Right lobe of liver (tissue), 6 donors: ENCODE results near the gene SLC45A2. TPM values are rescaled to one million over a fixed set of nuclear protein-coding genes. Genes with fewer than 3 reads are reported as not detected.

Experiments
- ATAC-seq, 4 donors: fragments of 200-7000 bp; cut with Tn5 transposase; one replicate each; pipeline ENCODE4 v1.9.1; 2020; ENCODE audit warnings: mild to moderate bottlenecking in 4 of 4, moderate library complexity in 4 of 4
- DNase-seq, 3 donors: peaks; one replicate each; pipeline ENCODE4 v3.0.0-alpha.2; 2020
- H3K27ac ChIP-seq, 3 donors: fragments of 200-600 bp; one replicate each; pipeline ENCODE4 v1.8.0; 2022
- H3K27me3 ChIP-seq, 2 donors: fragments of 200-600 bp; one replicate each; pipeline ENCODE4 v1.8.0; 2022
- H3K36me3 ChIP-seq, 4 donors: fragments of 200-600 bp; sonication (generic) in 1 of 4; one replicate each; pipeline versions ENCODE4 v1.5.1 to v1.8.0; 2017 to 2022; ENCODE audit warnings: control low read depth in 1 of 4
- H3K4me1 ChIP-seq, 4 donors: fragments of 200-600 bp; sonication (generic) in 1 of 4; one replicate each; pipeline versions ENCODE4 v1.5.1 to v1.8.0; 2017 to 2022; ENCODE audit warnings: control low read depth in 1 of 4
- H3K4me3 ChIP-seq, 3 donors: fragments of 200-600 bp; one replicate each; pipeline ENCODE4 v1.8.0; 2022
- H3K9me3 ChIP-seq, 4 donors: fragments of 200-600 bp; sonication (generic) in 1 of 4; one replicate each; pipeline versions ENCODE4 v1.5.1 to v1.8.0; 2017 to 2022; ENCODE audit warnings: control low read depth in 1 of 4
- CTCF ChIP-seq, 4 donors: fragments of 200-600 bp in 3 of 4; fragments of 450-650 bp in 1 of 4; IDR thresholded peaks; one replicate each; pipeline versions ENCODE4 v1.5.1 to v1.8.0; 2016 to 2022; ENCODE audit warnings: antibody characterized with exemption in 4 of 4, mild to moderate bottlenecking in 2 of 4
- POLR2A ChIP-seq: fragments of 450-650 bp; IDR thresholded peaks from one replicate; pipeline ENCODE4 v1.6.1; 2017; ENCODE audit warnings: antibody characterized with exemption, mild to moderate bottlenecking
- WGBS: methylation state at CpG from one replicate; pipeline ENCODE4 v1.1.6; 2018; ENCODE audit warnings: low coverage, low lambda C conversion rate; ENCODE audit not compliant: insufficient coverage; ENCODE audit errors: missing lambda C conversion rate; 5-methylcytosine and 5-hydroxymethylcytosine counted together
- intact Hi-C, 2 donors: fragments of 100-400 bp; cut with DNase I; formaldehyde crosslinking; loops; one replicate each; pipeline versions ENCODE4 v1.11.2 to v1.14.1; 2022
- total RNA-seq, 6 experiments: library from RNA; depleted of rRNA in 2 of 6; stranded (reverse); fragments of >200 nt in 2 of 6; fragmentation: NEBNext Ultra II Directional in 3 of 6; extraction: Animal tissue kit (Norgen Biotek cat#: 25700) in 3 of 6; gene quantifications; one replicate each; pipeline versions ENCODE4 v1.1.0 to v1.2.4, GENCODE V29; 2016 to 2023
- donor health status: DM: no; HTN: yes; CAD: no.
- donor health status: DM: no; HTN: no; CAD: no.
- donor health status: DM: no; HTN: no; CAD: no.
- donor health status: DM: no; HTN: yes; CAD: no.
- donor health status: DM: no; HTN: yes; CAD: no.

Gene SLC45A2
- total RNA-seq, 6 experiments from 2014 or later, result 0.20 to 2.3 (median 0.37) TPM

- no peaks in the 10 kb centered on the region for H3K27me3 ChIP-seq
- intact Hi-C loops, result no loop called here
- 63% methylated on average over 1 of the region's 1 CpG for WGBS
- H3K4me3 ChIP-seq, result no peak overlapping the region
- ATAC-seq (no peak), DNase-seq (no peak)
- peaks cover 0 to 1% (median 0%) of the 10 kb centered on the region in 4 donors for H3K36me3 ChIP-seq
- no peak for TF ChIP-seq CTCF (IDR thresholded peaks at IDR 0.05)
- no peak for TF ChIP-seq POLR2A
- H3K4me1 ChIP-seq, result peaks cover 0 to 62% (median 19%) of the 10 kb centered on the region in 4 donors
- H3K9me3 ChIP-seq, result no peaks in the 10 kb centered on the region
- H3K27ac ChIP-seq, result peak overlapping the region in 2 of 3 donors; percentile 90 to 98
Measured at GRCh38 chr5:34009610-34010009, 25.1 kb upstream of the SLC45A2 start.

GRCh38 chr5:34008802-34009201, 24.3 kb upstream of the SLC45A2 start:
- 0% methylated on average over 1 of the region's 1 CpG for WGBS
- Histone ChIP-seq H3K36me3 (peaks cover 0 to 10% (median 5%) of the 10 kb centered on the region in 4 donors), H3K27me3 (no peaks in the 10 kb centered on the region), H3K4me1 (peaks cover 0 to 63% (median 21%) of the 10 kb centered on the region in 4 donors), H3K27ac (peak overlapping the region; percentile 82 to 98 (median 90)), H3K4me3 (peak overlapping the region; percentile 64 to 82 (median 81)), H3K9me3 (no peaks in the 10 kb centered on the region)
- TF ChIP-seq CTCF (IDR thresholded peaks at IDR 0.05), result no peak
- TF ChIP-seq POLR2A, result no peak
- ATAC-seq, result no peak
- no peak for DNase-seq
- intact Hi-C loops, result no loop called here

GRCh38 chr5:34007621-34008600, 23.4 kb upstream of the SLC45A2 start, which contains the start of gene AMACR:
Gene AMACR, minus strand, starts transcription at chr5:34008050. Its CDS starts 31 bp downstream, at chr5:34008019.
- no peaks in the 10 kb centered on the region for H3K27me3 ChIP-seq
- H3K4me3 ChIP-seq, result peak within 1 kb of the TSS; percentile 64 to 82 (median 81)
- DNase-seq (peak; percentile 94 to 96 (median 94)), ATAC-seq (peak; percentile 84 to 96 (median 89))
- H3K9me3 ChIP-seq, result no peaks in the 10 kb centered on the region
- peak within 1 kb of the TSS; percentile 82 to 98 (median 90) for H3K27ac ChIP-seq
- H3K4me1 ChIP-seq, result peaks cover 0 to 58% (median 19%) of the 10 kb centered on the region in 4 donors
- 0% methylated on average over 22 of the region's 76 CpGs for WGBS
- intact Hi-C loops, result no loop called here
- H3K36me3 ChIP-seq, result peaks cover 0 to 18% (median 10%) of the 10 kb centered on the region in 4 donors
- peak; percentile 99 for TF ChIP-seq POLR2A
- TF ChIP-seq CTCF (IDR thresholded peaks at IDR 0.05), result no peak

- TF ChIP-seq POLR2A, result no peak
- TF ChIP-seq CTCF (IDR thresholded peaks at IDR 0.05), result no peak
- H3K4me3 ChIP-seq, result peak overlapping the region; percentile 64 to 82 (median 81)
- intact Hi-C loops, result no loop called here
- peak overlapping the region; percentile 82 to 98 (median 90) for H3K27ac ChIP-seq
- H3K4me1 ChIP-seq, result peaks cover 0 to 51% (median 18%) of the 10 kb centered on the region in 4 donors
- peak in 3 of 4 donors; percentile 3 to 14 (median 4) for ATAC-seq
- H3K27me3 ChIP-seq, result no peaks in the 10 kb centered on the region
- H3K9me3 ChIP-seq, result no peaks in the 10 kb centered on the region
- peaks cover 0 to 21% (median 10%) of the 10 kb centered on the region in 4 donors for H3K36me3 ChIP-seq
- DNase-seq, result no peak
- WGBS, result 2% methylated on average over 11 of the region's 11 CpGs
Measured at GRCh38 chr5:34007201-34007620, 22.7 kb upstream of the SLC45A2 start.
